Suprapubic skin (tissue), 4 donors: ENCODE results near the gene PACS2. TPM values are rescaled to one million over a fixed set of nuclear protein-coding genes. Genes with fewer than 3 reads are reported as not detected.

Experiments used
- DNase-seq, 2 donors: peaks; one replicate each; pipeline ENCODE4 v3.0.0-alpha.2; 2019; ENCODE audit warnings: low spot score in 2 of 2
- H3K27ac ChIP-seq: fragments of 200-600 bp; sonication (generic); one replicate; pipeline ENCODE4 v1.5.1; 2019
- H3K27me3 ChIP-seq: fragments of 200-600 bp; sonication (generic); one replicate; pipeline ENCODE4 v1.5.1; 2019
- H3K36me3 ChIP-seq: fragments of 200-600 bp; sonication (generic); one replicate; pipeline ENCODE4 v1.5.1; 2019
- H3K4me1 ChIP-seq: fragments of 200-600 bp; sonication (generic); one replicate; pipeline ENCODE4 v1.5.1; 2019
- H3K4me3 ChIP-seq: fragments of 200-600 bp; sonication (generic); one replicate; pipeline ENCODE4 v1.5.1; 2019; ENCODE audit warnings: mild to moderate bottlenecking
- H3K9me3 ChIP-seq: fragments of 200-600 bp; sonication (generic); one replicate; pipeline ENCODE4 v1.5.1; 2019
- CTCF ChIP-seq, 2 donors: fragments of 200-600 bp in 1 of 2; fragments of 450-650 bp in 1 of 2; sonication (generic) in 1 of 2; IDR thresholded peaks; one replicate each; pipeline ENCODE4 v1.5.1; 2016 to 2019; ENCODE audit warnings: antibody characterized with exemption in 2 of 2, mild to moderate bottlenecking in 1 of 2, moderate library complexity in 1 of 2
- EP300 ChIP-seq: sonication (generic); formaldehyde crosslinking; IDR thresholded peaks from one replicate; pipeline ENCODE4 v1.6.1; 2017; ENCODE audit warnings: antibody characterized with exemption
- POLR2A ChIP-seq, 2 donors: fragments of 450-650 bp; IDR thresholded peaks; one replicate each; pipeline ENCODE4 v1.6.1; 2017; ENCODE audit warnings: antibody characterized with exemption in 2 of 2, mild to moderate bottlenecking in 2 of 2, moderate library complexity in 2 of 2
- POLR2AphosphoS5 ChIP-seq, 3 donors: sonication (generic); formaldehyde crosslinking; IDR thresholded peaks; one replicate each; pipeline ENCODE4 v1.6.1; 2017; ENCODE audit warnings: antibody characterized with exemption in 3 of 3
- WGBS: methylation state at CpG from one replicate; pipeline ENCODE4 v1.1.5; 2018; 5-methylcytosine and 5-hydroxymethylcytosine counted together
- total RNA-seq, 4 donors: library from RNA; depleted of rRNA; stranded (reverse); fragments of >200 nt; gene quantifications; one replicate each; pipeline ENCODE4 v1.1.0, GENCODE V29; 2016

PACS2 gene
- total RNA-seq, 4 donors from 2014 or later: 41.9 to 100 (median 66.6) TPM

DNA sequence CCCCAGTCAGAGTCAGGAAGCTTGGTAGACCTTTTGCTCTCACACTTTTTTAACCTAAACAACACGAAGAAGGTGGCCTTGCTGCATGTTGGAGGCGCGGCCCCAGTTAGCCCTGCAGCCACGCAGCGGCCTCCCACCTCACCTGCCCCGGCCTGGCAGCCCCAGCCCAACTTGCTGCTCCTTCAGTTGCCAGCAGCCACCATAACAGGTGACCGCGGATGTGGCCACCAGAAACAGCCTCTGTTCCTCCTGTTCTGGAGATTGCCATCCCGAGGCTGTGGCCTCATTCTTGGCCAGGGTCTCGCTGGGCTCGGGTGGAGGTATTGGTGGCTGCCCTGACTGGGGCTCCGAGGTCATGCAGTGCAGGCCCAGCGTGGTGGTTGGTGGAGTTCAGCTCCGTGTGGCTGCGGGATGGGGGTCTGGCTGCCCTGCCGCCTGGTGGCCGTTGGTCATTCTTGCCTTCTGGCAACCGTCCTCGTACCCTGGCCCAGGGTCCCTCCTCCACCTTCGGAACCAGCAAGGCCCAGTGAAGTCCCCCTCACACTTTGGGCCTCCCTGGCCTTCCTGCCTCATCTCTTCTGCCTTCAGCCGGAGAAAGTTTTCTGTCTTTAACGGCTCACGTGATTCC lies 63.1 kb downstream of the PACS2 start:
- DNase-seq: no peak
- Histone ChIP-seq H3K36me3 (peaks cover 24% of the 10 kb centered on the region), H3K9me3 (no peaks in the 10 kb centered on the region), H3K4me3 (no peak overlapping the region), H3K4me1 (peaks cover 9% of the 10 kb centered on the region), H3K27ac (no peak overlapping the region), H3K27me3 (no peaks in the 10 kb centered on the region)
- 91% methylated on average over 16 of the region's 23 CpGs for WGBS
- no peak for TF ChIP-seq CTCF (IDR thresholded peaks at IDR 0.05)
- TF ChIP-seq EP300: no peak

GRCh38 chr14:105378199-105378598 lies 63.7 kb downstream of the PACS2 start:
- no peak for TF ChIP-seq EP300
- no peak for TF ChIP-seq POLR2AphosphoS5 (IDR thresholded peaks at IDR 0.05)
- TF ChIP-seq POLR2A (IDR thresholded peaks at IDR 0.05): no peak
- no peak for TF ChIP-seq CTCF (IDR thresholded peaks at IDR 0.05)
- WGBS: 82% methylated on average over 8 of the region's 11 CpGs
- Histone ChIP-seq H3K36me3 (peaks cover 29% of the 10 kb centered on the region), H3K27me3 (no peaks in the 10 kb centered on the region), H3K27ac (no peak overlapping the region), H3K4me1 (peaks cover 9% of the 10 kb centered on the region), H3K4me3 (no peak overlapping the region), H3K9me3 (no peaks in the 10 kb centered on the region)
- no peak for DNase-seq

DNA sequence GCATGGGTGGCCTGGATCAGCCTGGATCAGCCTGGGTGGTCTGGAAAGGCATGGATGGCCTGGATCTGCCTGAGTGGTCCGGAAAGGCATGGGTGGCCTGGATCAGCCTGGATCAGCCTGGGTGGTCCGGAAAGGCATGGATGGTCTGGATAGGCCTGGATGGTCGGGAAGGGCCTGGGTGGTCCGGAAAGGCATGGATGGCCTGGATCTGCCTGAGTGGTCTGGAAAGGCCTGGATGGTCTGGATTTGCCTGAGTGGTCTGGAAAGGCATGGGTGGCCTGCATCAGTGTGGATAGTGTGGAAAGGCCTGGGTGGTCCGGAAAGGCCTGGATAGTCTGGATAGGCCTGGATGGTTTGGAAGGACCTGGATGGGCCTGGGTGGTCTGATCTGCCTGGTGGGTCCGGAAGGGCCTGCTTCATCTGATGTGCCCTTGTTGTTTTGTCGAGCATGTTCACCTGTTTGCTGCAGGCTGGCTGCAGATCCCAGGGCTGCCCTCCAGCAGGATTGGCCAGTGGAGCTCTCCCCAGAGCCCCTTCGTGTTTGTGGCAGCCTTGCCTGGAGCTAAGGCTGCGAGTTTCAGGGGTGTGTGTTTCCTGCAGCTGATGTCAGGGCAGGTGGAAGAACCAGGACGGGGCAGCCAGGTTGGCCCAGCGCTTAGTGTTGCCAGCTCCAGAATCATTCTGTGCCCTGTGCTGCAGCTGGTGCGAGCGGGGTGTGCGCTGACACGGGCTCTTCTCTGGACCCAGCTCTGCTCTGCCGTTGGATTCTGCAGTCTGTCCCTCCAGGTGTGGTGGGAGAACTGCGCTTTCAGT lies 64.5 kb downstream of the PACS2 start:
- no peak for DNase-seq

DNA sequence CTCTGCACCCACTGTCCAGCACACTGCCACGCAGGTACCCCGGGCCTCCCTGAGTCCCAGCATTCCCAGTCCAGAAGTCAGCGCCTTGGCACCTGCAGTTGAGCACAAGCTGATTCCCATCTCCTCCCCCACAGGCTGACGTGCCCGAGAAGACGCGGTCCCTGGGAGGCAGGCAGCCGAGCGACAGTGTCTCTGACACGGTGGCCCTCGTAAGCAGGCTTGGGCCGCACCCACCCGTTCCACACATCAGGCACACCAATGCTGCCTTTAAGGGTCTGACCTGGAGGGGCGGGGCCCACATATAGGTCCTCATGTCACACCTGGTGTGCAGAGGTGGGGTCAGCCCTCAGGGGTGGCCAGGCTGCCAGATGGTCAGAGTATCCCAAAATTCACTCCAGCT lies 65.4 kb downstream of the PACS2 start:
- no peaks in the 10 kb centered on the region for H3K9me3 ChIP-seq
- 87% methylated on average over 13 of the region's 14 CpGs for WGBS
- no peak overlapping the region for H3K4me3 ChIP-seq
- H3K36me3 ChIP-seq: peaks cover 46% of the 10 kb centered on the region
- H3K27ac ChIP-seq: no peak overlapping the region
- no peak for DNase-seq
- H3K27me3 ChIP-seq: no peaks in the 10 kb centered on the region
- TF ChIP-seq POLR2AphosphoS5 (IDR thresholded peaks at IDR 0.05): no peak
- no peak for TF ChIP-seq CTCF (IDR thresholded peaks at IDR 0.05)
- TF ChIP-seq EP300: no peak
- TF ChIP-seq POLR2A (IDR thresholded peaks at IDR 0.05): no peak
- H3K4me1 ChIP-seq: peaks cover 13% of the 10 kb centered on the region

More for the DNA sequence above, 64.5 kb downstream of the PACS2 start:
- no peaks in the 10 kb centered on the region for H3K9me3 ChIP-seq
- H3K27ac ChIP-seq: no peak overlapping the region
- peaks cover 13% of the 10 kb centered on the region for H3K4me1 ChIP-seq
- H3K27me3 ChIP-seq: no peaks in the 10 kb centered on the region
- TF ChIP-seq CTCF (IDR thresholded peaks at IDR 0.05): no peak
- TF ChIP-seq POLR2A (IDR thresholded peaks at IDR 0.05): no peak
- no peak for TF ChIP-seq EP300
- TF ChIP-seq POLR2AphosphoS5 (IDR thresholded peaks at IDR 0.05): no peak
- 91% methylated on average over 15 of the region's 17 CpGs for WGBS
- no peak overlapping the region for H3K4me3 ChIP-seq
- H3K36me3 ChIP-seq: peaks cover 38% of the 10 kb centered on the region

- no peaks in the 10 kb centered on the region for H3K27me3 ChIP-seq
- H3K27ac ChIP-seq: no peak overlapping the region
- no peaks in the 10 kb centered on the region for H3K9me3 ChIP-seq
- H3K4me1 ChIP-seq: peaks cover 21% of the 10 kb centered on the region
- no peak for TF ChIP-seq CTCF (IDR thresholded peaks at IDR 0.05)
- no peak for TF ChIP-seq POLR2AphosphoS5 (IDR thresholded peaks at IDR 0.05)
- TF ChIP-seq EP300: no peak
- TF ChIP-seq POLR2A (IDR thresholded peaks at IDR 0.05): no peak
- no peak for DNase-seq
- no CpG with 5 or more reads among the region's 19 CpGs for WGBS
- no peak overlapping the region for H3K4me3 ChIP-seq
- peaks cover 52% of the 10 kb centered on the region for H3K36me3 ChIP-seq
Observed at GRCh38 chr14:105380756-105381155, 66.2 kb downstream of the PACS2 start.
